SJCRH30 (cell line): ENCODE results near the gene RSPH3. TPM values are rescaled to one million over a fixed set of nuclear protein-coding genes. Genes with fewer than 3 reads are reported as not detected.
"Not testable (repeated sequence)": the region's sequence is repeated elsewhere in the genome, so short reads cannot be mapped to it uniquely, and the experiment has no call there.

Experiments used
- DNase-seq, 2 experiments: peaks; one replicate each; pipeline ENCODE4 v3.0.0-alpha.2; 2015 to 2020
- H3K27ac ChIP-seq: fragments of 250-450 bp; sonication (Bioruptor Pico); 2 replicates; pipeline ENCODE4 v1.5.1; 2020; ENCODE audit warnings: mild to moderate bottlenecking, moderate library complexity
- H3K27me3 ChIP-seq: fragments of 250-450 bp; sonication (Bioruptor Pico); 2 replicates; pipeline ENCODE4 v1.5.1; 2020; ENCODE audit warnings: mild to moderate bottlenecking, moderate library complexity
- H3K36me3 ChIP-seq: fragments of 250-450 bp; sonication (Bioruptor Pico); 2 replicates; pipeline ENCODE4 v1.5.1; 2020; ENCODE audit warnings: mild to moderate bottlenecking, moderate library complexity
- H3K4me1 ChIP-seq: fragments of 250-450 bp; sonication (Bioruptor Pico); 2 replicates; pipeline ENCODE4 v1.5.1; 2020; ENCODE audit warnings: mild to moderate bottlenecking, moderate library complexity
- H3K4me3 ChIP-seq: fragments of 250-450 bp; sonication (Bioruptor Pico); 2 replicates; pipeline ENCODE4 v1.5.1; 2020; ENCODE audit warnings: mild to moderate bottlenecking, moderate library complexity
- H3K9me3 ChIP-seq: fragments of 250-450 bp; sonication (Bioruptor Pico); replicated peaks from 2 replicates; pipeline ENCODE4 v1.5.1; 2020; ENCODE audit warnings: mild to moderate bottlenecking, moderate library complexity
- total RNA-seq: library from RNA; depleted of rRNA; stranded (reverse); fragments of >200 nt; shearing (Covaris generic); gene quantifications from 2 replicates; pipeline ENCODE4 v1.2.3, GENCODE V29; 2014

The RSPH3 gene
- total RNA-seq, 1 experiment from 2014 or later = 1.8 TPM

DNA sequence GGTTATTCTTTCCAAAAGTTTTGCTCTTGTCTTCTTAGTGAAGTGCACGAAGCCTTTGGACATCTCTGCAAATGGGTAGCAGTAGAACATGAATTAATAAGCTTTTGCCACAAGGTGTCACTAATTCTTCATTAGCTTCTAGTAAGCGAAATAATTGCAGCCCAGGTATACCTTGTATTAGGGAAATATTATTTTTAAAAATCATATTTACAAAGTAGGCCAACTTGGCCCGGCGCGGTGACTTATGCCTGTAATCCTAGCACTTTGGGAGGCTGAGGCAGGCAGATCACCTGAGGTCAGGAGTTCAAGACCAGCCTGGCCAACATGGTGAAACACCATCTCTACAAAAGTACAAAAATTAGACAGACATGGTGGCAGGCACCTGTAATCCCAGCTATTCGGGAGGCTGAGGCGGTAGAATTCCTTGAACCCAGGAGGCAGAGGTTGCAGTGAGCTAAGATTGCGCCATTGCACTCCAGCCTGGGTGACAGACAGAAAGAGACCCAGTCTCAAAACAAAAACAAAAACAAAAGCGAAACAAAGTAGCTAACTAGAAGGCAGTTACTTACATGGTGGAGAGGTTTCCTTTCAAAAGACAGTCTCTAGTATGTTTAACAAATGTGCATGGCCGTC lies 8.8 kb upstream of the RSPH3 start:
- Histone ChIP-seq H3K4me1 (0 out of 2 replicates have a peak, but pooled peaks cover 4% of the 10 kb centered on the region), H3K27ac (no peak overlapping the region), H3K36me3 (no peaks in the 10 kb centered on the region), H3K9me3 (no peaks in the 10 kb centered on the region), H3K27me3 (no peaks in the 10 kb centered on the region), H3K4me3 (no peak overlapping the region)
- peak in 1 of 2 experiments; percentile 47 for DNase-seq

DNA sequence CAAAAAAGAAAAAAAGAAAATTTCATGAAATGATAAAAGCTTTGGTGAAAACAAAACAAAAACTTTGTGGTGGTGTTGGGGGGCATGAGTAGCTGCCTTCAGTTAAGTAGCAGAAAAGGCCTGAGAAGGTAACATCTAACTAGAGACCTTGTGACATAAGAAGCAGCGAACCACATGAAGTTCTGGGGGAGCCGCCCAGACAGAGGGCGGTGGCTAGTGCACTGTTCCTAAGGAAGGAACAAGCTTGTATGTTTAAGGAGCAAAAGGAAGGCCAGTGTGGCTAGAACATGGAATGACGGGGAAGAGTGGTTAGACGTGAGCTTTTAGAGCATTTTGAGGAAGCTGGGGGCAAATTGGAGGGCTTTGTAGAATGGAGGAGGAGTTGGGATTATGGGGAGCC lies 7.5 kb upstream of the RSPH3 start:
- Histone ChIP-seq H3K27ac (no peak overlapping the region), H3K4me3 (no peak overlapping the region), H3K36me3 (no peaks in the 10 kb centered on the region), H3K27me3 (no peaks in the 10 kb centered on the region), H3K9me3 (no peaks in the 10 kb centered on the region), H3K4me1 (0 out of 2 replicates have a peak, but pooled peaks cover 4% of the 10 kb centered on the region)
- DNase-seq = no peak

DNA sequence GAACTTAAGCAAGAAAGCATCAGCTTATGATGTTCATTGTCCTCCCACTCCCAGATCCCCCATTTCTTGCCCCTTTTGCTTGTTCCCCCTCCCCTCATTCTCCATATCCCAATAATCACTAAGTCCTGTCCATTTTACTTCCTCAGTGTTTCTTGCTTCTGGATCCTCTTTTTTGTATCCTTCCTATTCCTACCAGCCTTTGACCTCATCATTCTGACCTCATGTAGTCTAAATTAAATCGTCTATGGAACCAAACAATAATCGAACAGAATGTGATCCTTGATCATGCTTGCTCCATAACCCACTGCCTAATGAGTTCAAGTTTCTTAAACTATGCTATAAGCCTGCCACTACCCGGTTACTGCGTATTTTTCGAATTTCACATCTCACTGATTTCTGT lies 5.4 kb upstream of the RSPH3 start:
- H3K9me3 ChIP-seq = no peaks in the 10 kb centered on the region
- no peaks in the 10 kb centered on the region for H3K36me3 ChIP-seq
- no peak overlapping the region for H3K27ac ChIP-seq
- H3K27me3 ChIP-seq = no peaks in the 10 kb centered on the region
- no peak overlapping the region for H3K4me3 ChIP-seq
- DNase-seq = no peak
- H3K4me1 ChIP-seq = 0 out of 2 replicates have a peak, but pooled peaks cover 4% of the 10 kb centered on the region

DNA sequence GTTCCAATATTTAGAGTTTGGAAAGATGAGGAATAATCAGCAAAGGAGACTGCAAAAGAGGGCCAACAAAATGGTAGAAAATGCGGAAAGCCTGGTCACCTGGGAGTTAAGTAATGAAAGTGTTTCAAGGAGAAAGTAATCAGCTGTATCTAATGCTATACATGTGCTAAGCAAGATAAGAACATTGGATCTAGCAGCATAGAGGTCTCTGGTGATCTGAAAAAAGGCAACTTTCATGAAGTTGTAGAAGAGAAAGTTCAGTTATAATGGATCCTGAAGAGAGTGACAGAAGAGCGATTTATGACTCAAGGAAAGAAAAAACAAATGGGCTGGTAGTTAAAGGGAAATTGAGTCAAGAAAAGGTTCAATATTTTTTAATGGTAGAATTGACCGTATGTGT lies 4.6 kb upstream of the RSPH3 start:
- Histone ChIP-seq H3K36me3 (no peaks in the 10 kb centered on the region), H3K27ac (no peak overlapping the region), H3K9me3 (no peaks in the 10 kb centered on the region), H3K4me1 (0 out of 2 replicates have a peak, but pooled peaks cover 2% of the 10 kb centered on the region), H3K27me3 (no peaks in the 10 kb centered on the region), H3K4me3 (no peak overlapping the region)
- no peak for DNase-seq

DNA sequence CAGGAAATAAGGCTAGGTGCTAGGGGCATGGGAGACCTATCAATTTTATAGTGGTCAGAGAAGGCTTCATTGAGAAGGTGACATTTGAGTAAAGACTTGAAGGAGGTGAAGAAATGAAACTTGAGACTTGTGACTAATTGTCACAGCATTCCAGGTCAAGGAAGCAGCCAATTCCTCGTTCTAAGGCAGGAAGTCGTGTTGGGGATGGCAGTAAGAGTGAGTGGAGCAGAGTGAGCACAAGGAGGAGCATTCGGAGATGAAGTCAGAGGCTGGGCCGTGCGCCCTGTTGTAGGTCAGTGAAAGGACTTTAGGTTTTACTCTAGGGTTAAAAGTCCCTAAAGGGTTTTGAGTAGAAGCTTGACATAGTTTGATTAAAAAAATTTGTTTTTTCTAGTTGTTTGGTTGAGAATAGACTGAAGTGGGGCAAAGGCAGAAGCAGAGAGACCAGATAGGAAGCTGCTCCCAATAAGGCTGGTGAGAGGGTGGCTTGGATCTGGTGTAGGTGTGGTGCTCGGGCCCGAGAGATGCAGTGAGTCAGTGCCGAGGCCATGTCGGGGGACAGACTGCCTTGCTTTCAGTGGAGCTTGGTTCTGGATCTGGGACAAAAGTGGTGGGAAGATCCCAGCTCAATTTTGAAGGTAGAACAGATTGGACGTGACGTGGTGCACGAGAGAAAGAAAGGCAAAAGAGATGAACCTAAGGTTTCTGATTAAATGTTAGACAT lies 2.6 kb upstream of the RSPH3 start:
- H3K36me3 ChIP-seq = no peaks in the 10 kb centered on the region
- no peak overlapping the region for H3K27ac ChIP-seq
- H3K4me3 ChIP-seq = no peak overlapping the region
- H3K9me3 ChIP-seq = no peaks in the 10 kb centered on the region
- no peaks in the 10 kb centered on the region for H3K4me1 ChIP-seq
- DNase-seq = peak in 1 of 2 experiments; percentile 19
- H3K27me3 ChIP-seq = no peaks in the 10 kb centered on the region

DNA sequence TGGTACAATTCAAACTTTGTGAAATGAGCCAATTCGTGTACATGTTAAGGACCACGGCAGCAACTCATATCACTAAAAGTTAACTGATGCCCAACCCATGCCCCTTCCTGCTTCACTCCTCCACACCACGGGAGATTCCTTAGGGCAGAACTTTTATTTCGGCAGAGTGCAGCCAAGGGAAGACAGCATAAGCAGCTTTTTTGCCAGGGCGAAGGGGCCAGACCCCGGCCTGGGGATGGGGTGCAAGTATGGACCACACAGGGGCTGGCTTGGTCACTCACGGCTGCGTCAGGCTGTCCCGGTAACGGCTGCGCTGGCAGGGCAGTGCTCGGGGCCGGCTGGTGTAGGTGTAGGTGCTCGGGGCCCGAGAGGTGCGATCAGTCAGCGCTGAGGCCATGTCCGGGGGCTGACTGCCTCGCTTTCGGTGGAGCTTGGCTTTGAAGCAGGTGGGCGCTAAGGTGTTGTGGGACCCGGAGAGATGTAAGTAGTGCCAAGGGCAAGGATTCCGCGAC lies 792 bp downstream of the RSPH3 start:
- no peaks in the 10 kb centered on the region for H3K36me3 ChIP-seq
- no peaks in the 10 kb centered on the region; the same call in 1 of the 2 replicates for H3K4me1 ChIP-seq
- no peak for DNase-seq

DNA sequence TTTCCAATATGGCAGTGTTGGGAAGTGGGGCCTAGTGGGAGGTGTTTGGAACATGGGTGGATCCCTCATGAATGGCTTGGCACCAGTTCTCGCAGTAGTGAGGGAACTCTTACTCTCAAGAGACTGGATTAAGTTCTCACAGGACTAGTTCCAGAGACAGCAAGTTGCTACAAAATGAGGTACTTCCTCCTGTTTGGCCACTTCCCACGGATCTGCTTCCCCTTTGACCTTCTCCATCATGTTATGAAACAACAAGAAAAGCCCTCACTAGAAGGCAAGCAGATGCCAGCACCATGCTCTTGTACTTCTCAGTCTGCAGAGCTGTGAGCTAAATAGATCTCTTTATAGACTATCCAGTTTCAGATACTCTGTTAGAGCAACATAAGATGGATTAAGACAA lies 3.1 kb downstream of the RSPH3 start:
- no peak for DNase-seq
- Histone ChIP-seq H3K27ac (no peak overlapping the region), H3K4me3 (no peak overlapping the region), H3K27me3 (no peaks in the 10 kb centered on the region), H3K9me3 (no peaks in the 10 kb centered on the region), H3K36me3 (no peaks in the 10 kb centered on the region), H3K4me1 (no peaks in the 10 kb centered on the region; the same call in 1 of the 2 replicates)

More for the DNA sequence above, 792 bp downstream of the RSPH3 start:
- H3K27me3 ChIP-seq = no peaks in the 10 kb centered on the region
- H3K4me3 ChIP-seq = peak overlapping the region; percentile 67
- no peak overlapping the region; the same call in 1 of the 2 replicates for H3K27ac ChIP-seq
- H3K9me3 ChIP-seq = no peaks in the 10 kb centered on the region

DNA sequence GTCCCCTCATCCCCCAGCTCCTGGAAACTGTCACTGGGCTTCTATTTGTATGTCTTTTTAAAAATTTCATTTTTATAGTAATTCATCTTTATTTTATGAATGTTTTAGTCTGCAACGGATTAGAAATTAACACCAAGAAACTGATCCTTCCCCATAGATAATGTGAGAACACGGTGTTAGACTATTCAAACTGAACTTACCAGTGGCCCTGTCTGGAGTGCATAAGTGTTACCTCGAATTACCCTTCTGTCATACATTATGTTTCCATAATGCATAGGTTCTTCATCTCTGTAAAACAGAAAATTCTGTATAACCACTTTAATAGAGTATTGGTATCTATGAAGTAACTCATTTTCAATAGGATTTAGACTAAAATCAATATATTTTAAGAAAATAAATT lies 6.4 kb downstream of the RSPH3 start:
- Histone ChIP-seq H3K4me1 (no peaks in the 10 kb centered on the region; the same call in 1 of the 2 replicates), H3K27ac (no peak overlapping the region), H3K27me3 (no peaks in the 10 kb centered on the region), H3K9me3 (0 out of 2 replicates have a peak, but pooled peaks cover 2% of the 10 kb centered on the region), H3K4me3 (no peak overlapping the region), H3K36me3 (no peaks in the 10 kb centered on the region)
- no peak for DNase-seq

DNA sequence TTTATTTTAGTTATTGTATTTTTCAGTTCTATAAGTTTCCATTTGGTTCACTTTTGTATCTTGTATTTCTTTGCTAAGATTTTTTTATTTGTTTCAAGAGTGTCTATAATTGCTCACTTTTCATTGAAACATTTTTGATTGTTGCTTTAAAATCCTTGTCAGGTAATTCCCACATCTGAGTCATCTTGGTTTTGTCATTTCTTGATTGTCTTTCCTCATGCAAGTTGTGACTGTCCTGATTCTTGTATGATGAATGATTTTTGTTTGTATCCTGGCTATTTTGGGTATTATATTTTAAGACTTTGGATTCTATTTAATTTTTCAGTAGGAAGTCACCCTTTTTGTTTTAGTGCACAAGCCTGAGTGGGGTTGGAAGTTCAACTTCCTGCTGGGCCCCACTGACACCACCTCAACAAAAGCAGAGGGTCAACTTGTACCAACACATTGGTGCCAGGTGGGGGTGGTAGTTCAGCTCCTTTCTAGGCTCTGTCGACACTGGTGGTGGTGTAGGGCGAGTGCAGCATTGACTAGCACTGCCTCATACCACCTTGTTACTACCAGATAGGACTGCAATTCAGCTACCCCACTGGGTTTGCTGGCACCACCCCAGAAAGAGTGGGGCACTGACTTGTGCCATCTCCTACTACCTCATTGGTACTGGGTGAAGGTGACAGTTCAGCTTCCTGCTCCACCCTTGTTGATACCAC lies 8.8 kb downstream of the RSPH3 start:
- no peak for DNase-seq
- Histone ChIP-seq H3K27me3 (no peaks in the 10 kb centered on the region), H3K4me1 (no peaks in the 10 kb centered on the region; the same call in 1 of the 2 replicates), H3K36me3 (no peaks in the 10 kb centered on the region), H3K27ac (no peak overlapping the region), H3K9me3 (peaks cover 2% of the 10 kb centered on the region; the same call in 1 of the 2 replicates), H3K4me3 (no peak overlapping the region)

DNA sequence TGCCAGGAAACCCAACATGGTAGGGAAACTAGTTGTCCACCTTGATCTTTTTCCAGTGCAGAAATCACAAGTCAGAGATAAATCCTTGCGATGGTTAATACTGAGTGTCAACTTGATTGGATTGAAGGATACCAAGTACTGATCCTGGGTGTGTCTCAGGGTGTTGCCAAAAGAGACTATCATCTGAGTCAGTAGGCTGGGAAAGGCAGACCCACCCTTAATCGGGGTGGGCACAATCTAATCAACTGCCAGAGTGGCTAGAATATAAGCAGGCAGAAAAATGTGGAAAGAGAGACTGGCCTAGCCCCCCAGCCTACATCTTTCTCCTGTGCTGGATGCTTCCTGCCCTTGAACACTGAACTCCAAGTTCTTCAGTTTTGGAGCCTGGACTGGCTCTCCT lies 10.3 kb downstream of the RSPH3 start:
- DNase-seq, H3K36me3 ChIP-seq, H3K27me3 ChIP-seq, H3K4me1 ChIP-seq, H3K4me3 ChIP-seq, H3K9me3 ChIP-seq, H3K27ac ChIP-seq: not testable (repeated sequence)

DNA sequence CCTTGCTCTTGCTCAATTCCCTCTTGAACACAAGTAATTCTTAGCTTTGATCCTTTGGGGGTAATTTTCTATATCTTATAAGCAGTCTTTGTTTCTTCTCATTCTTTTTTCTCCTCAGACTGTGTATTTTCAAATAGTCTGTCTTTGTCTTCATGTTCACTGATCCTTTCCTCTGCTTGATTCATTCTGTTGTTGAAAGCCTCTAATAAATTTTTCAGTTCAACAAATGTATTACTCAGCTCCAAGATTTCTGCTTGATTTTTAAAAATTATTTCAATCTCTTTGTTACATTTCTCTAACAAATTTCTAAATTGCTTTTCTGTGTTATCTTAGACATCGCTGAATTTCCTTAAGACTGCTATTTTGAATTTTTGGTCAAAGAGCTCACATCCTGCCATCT lies 11.5 kb downstream of the RSPH3 start:
- Histone ChIP-seq H3K27ac (no peak overlapping the region), H3K4me3 (no peak overlapping the region), H3K9me3 (peaks cover 2% of the 10 kb centered on the region; the same call in 1 of the 2 replicates), H3K36me3 (no peaks in the 10 kb centered on the region), H3K27me3 (no peaks in the 10 kb centered on the region), H3K4me1 (no peaks in the 10 kb centered on the region)
- no peak for DNase-seq

DNA sequence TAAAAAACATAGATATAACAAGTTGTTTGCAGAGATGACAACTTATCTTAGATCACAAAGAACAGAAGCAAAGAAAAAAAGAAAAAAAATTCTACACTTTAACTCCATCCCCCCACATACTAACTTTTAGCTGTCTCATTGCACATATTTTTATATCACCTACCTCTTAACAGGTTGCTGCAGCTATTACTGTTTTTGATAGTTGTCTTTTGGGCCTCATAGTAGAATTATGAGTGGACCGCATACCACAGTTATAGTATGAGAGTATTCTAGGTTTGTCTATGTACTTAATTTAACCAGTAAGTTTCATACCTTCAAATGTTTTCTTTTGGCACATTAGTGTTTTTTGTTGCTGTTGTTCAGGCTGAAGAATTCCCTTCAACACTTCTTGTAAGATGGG lies 12.3 kb downstream of the RSPH3 start:
- Histone ChIP-seq H3K4me1 (no peaks in the 10 kb centered on the region), H3K4me3 (no peak overlapping the region), H3K36me3 (no peaks in the 10 kb centered on the region), H3K27me3 (no peaks in the 10 kb centered on the region), H3K9me3 (peaks cover 2% of the 10 kb centered on the region; the same call in 1 of the 2 replicates), H3K27ac (no peak overlapping the region)
- no peak for DNase-seq

DNA sequence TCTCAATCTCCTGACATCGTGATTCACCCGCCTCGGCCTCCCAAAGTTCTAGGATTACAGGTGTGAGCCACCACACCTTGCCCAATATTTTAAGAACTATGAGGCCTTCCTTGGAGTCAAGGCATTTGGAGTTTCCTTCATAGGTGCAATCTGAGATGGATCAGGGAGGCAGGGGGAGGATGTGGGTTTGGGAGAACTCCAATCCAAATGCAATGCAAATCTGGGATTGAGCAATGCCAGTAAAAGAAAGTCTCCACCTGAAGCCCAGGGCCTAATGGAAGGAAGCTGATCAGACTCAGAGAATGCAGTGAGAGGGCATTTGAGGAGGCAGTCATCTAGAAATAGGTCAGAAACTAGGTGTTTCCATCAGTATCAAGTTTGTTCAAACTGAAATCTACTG lies 21.2 kb downstream of the RSPH3 start:
- no peaks in the 10 kb centered on the region for H3K9me3 ChIP-seq
- H3K27ac ChIP-seq = no peak overlapping the region
- no peaks in the 10 kb centered on the region for H3K27me3 ChIP-seq
- H3K4me1 ChIP-seq = no peaks in the 10 kb centered on the region
- no peaks in the 10 kb centered on the region for H3K36me3 ChIP-seq
- no peak overlapping the region for H3K4me3 ChIP-seq
- no peak for DNase-seq

DNA sequence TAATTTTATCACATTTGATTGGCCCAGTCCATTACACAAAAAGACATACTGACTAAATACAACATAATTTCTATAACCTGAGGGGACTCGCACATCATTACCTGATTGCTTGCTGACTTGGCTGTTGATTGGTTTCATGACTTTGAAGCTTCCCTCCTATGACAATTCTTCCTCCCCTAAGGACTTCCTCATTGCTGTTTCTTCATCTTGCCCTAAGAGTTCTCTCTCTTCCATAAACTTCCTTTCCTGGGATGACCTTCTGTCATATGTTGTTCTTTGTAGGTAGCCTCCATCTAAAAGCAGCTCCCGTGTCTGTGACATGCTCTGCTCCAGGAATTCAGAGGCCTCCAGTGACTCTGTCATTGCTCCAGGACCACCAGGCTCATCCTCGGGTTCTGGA lies 22.6 kb downstream of the RSPH3 start:
- no peaks in the 10 kb centered on the region for H3K36me3 ChIP-seq
- no peak overlapping the region for H3K4me3 ChIP-seq
- H3K27ac ChIP-seq = no peak overlapping the region
- DNase-seq = no peak
- no peaks in the 10 kb centered on the region for H3K9me3 ChIP-seq
- no peaks in the 10 kb centered on the region for H3K4me1 ChIP-seq
- no peaks in the 10 kb centered on the region for H3K27me3 ChIP-seq
